ENCODE measurements around the gene PDCD1.

The PDCD1 gene

GRCh38 chr2:241865416-241865956, 6.8 kb upstream of the PDCD1 start:
- no peak for DNase-seq

GRCh38 chr2:241864850-241865213, 6.1 kb upstream of the PDCD1 start:
- DNase-seq = no peak

- no peak for DNase-seq
These were observed 5.6 kb upstream of the PDCD1 start for GRCh38 chr2:241864168-241864849.

- no peak for DNase-seq
These were observed 4.9 kb upstream of the PDCD1 start for GRCh38 chr2:241863536-241863954.

GRCh38 chr2:241862775-241863535, 4.3 kb upstream of the PDCD1 start:
- no peak for DNase-seq

GRCh38 chr2:241862093-241862492, 3.4 kb upstream of the PDCD1 start:
- no peak for DNase-seq

GRCh38 chr2:241861264-241861663, 2.6 kb upstream of the PDCD1 start:
- no peak for DNase-seq

- no peak for DNase-seq
These were observed 1.7 kb upstream of the PDCD1 start for GRCh38 chr2:241860184-241861078.

- DNase-seq = peak in 2 of 4 experiments; percentile 32 to 47
These were observed 916 bp upstream of the PDCD1 start for GRCh38 chr2:241859436-241860183.

GRCh38 chr2:241859017-241859435, 332 bp upstream of the PDCD1 start:
- no peak for DNase-seq

GRCh38 chr2:241857572-241858121, 1.0 kb downstream of the PDCD1 start:
- DNase-seq = no peak

- no peak for DNase-seq
These were observed 1.6 kb downstream of the PDCD1 start for GRCh38 chr2:241857041-241857541.

- no peak for DNase-seq
These were observed 2.7 kb downstream of the PDCD1 start for GRCh38 chr2:241855888-241856422.

GRCh38 chr2:241855245-241855887, 3.3 kb downstream of the PDCD1 start:
- DNase-seq = no peak

GRCh38 chr2:241854342-241855244, 4.1 kb downstream of the PDCD1 start:
- DNase-seq = no peak

- no peak for DNase-seq
These were observed 4.9 kb downstream of the PDCD1 start for GRCh38 chr2:241853651-241854341.

GRCh38 chr2:241852981-241853631, 5.6 kb downstream of the PDCD1 start:
- DNase-seq = no peak

GRCh38 chr2:241852116-241852980, 6.3 kb downstream of the PDCD1 start:
- DNase-seq = no peak

Measured in activated CD4-positive, CD25-positive, alpha-beta regulatory T cell (primary cell).